Keratinocyte (primary cell): ENCODE data around the gene CCDC34.

Experiments used
- CTCF ChIP-seq, 3 experiments: IDR thresholded peaks in 1 of 3; conservative IDR thresholded peaks in 1 of 3; optimal IDR thresholded peaks in 1 of 3; 2 replicates in 2 of 3; 3 replicates in 1 of 3; pipeline versions ENCODE3 to v1.5.1; 2011; ENCODE audit warnings: low read length in 3 of 3, mild to moderate bottlenecking in 3 of 3, moderate library complexity in 2 of 3, control low read depth in 1 of 3, inconsistent platforms in 1 of 3; ENCODE audit not compliant: insufficient read depth in 2 of 3; ENCODE audit errors: extremely low read depth in 1 of 3
- EZH2 ChIP-seq: IDR thresholded peaks from one replicate; pipeline ENCODE4 v1.6.1; 2012; ENCODE audit warnings: inconsistent platforms, mild to moderate bottlenecking, low read length, moderate library complexity

GRCh38 chr11:27371489-27371888 lies 8.5 kb upstream of the CCDC34 start:
- TF ChIP-seq CTCF (optimal IDR thresholded peaks at IDR 0.05 in 1 of 3, IDR thresholded peaks at IDR 0.05 in 1 of 3, conservative IDR thresholded peaks at IDR 0.05 in 1 of 3; ENCODE audit: extremely low read depth in 1 of 3, insufficient read depth in 2 of 3, low read length in 3 of 3) (no peak), EZH2 (no peak)
